Activated T-helper 1 cell treated with anti-CD3 and anti-CD28 coated beads, Interleukin-2, amount 50 U/mL, for 16 hours (primary cell): ENCODE measurements around the gene CDC6.
A peak's percentile ranks its signal among the peaks of the same experiment; 100 is the strongest.

Source experiments
- DNase-seq, 2 donors: peaks; one replicate each; pipeline ENCODE4 v3.0.0-alpha.2; 2020; ENCODE audit warnings: low read depth in 1 of 2, low spot score in 1 of 2

Gene CDC6

DNA sequence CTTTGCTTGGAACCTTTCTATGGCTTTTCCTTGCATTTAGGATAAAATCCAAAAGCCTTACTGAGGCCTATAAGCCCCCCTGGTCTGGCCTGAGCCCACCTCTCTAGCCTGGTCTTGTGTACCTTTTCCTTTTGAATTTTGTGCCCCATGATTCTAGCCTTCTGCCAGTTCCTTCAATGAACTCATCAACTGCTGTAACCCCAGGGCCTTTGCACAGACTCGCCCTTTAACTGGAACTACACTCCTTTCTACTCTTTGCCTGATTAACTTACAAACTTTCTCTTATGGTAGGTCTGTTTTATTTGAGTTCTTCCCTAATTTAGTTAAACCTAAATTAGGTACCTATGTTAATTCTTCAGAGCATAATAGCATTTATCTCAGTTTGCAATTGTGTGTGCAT, 52.6 kb downstream of the CDC6 start:
- no peak for DNase-seq

GRCh38 chr17:40340880-40341807, 53.5 kb downstream of the CDC6 start:
- peak; percentile 70 to 77 for DNase-seq

- no peak for DNase-seq
Observed at GRCh38 chr17:40341808-40342503, 54.3 kb downstream of the CDC6 start.

DNA sequence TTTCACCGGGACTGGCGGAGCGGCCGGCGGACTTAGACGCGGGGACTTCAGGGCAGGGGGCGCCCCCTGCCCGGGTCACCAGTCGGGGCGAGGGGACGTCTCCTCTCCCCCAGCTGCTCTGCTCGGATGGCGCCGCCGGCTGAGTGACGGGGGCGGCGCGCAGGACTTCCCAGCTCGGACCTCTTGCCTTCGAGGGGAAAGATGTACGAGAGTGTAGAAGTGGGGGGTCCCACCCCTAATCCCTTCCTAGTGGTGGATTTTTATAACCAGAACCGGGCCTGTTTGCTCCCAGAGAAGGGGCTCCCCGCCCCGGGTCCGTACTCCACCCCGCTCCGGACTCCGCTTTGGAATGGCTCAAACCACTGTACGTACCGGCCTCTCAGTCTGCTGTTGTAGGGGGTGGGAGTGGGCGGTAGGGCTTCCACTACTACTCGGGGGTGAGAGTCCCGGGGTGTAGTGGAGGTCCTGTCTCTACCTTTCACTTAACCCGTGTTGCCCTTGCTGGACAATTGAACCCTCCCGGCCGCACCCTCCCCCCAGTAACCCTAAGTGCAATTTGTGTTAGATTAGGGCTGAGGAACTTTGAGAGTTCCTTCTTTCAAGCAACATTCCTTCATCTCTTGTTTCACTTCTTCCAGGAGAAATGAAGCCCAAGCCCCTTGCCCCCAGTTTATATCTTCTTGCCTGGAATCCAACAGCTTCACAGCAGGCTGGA, 55.0 kb downstream of the CDC6 start:
- no peak for DNase-seq

- no peak for DNase-seq
Observed at GRCh38 chr17:40343219-40344119, 55.8 kb downstream of the CDC6 start.

DNA sequence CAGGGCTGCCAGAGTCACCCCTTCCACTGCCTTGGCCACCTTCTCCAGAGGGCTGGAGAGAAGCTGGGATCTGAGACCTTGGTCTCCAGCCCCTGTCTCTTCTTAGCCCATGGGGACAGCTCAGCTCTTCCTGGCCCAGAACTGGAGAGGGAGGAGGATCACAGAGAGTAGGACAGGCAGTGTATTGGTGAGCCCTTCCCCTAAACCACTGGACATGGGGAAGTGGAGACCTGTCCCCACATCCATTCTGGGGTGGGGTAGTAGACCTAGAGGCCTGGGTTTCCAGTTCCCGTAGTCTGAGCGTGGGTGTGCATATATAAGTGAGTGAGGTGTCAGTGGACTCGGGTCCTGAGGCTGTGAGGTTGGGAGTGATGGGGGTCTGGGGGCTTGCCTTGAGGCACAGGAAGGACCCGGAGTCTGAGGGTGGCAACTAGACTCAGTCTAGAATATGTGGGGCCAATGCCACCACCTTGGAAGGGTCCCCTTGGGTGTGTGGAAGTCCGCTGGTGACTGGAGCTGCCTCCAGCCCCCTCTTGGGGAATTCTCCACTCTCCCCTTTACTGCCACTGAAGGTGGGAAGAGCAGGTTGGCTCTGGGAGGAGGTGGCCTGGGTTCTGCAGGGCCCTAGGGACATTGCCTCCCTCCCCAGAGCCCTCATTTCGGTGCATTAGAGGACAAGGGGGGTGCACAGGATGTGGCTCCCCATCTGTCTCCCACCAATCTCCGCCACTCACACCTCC, 56.9 kb downstream of the CDC6 start:
- DNase-seq = no peak

- no peak for DNase-seq
Observed at GRCh38 chr17:40345161-40345993, 57.7 kb downstream of the CDC6 start.

- no peak for DNase-seq
Observed at GRCh38 chr17:40345994-40346764, 58.5 kb downstream of the CDC6 start.

GRCh38 chr17:40346765-40347158, 59.1 kb downstream of the CDC6 start:
- DNase-seq = no peak

GRCh38 chr17:40347319-40348135, 59.8 kb downstream of the CDC6 start:
- DNase-seq = no peak

DNA sequence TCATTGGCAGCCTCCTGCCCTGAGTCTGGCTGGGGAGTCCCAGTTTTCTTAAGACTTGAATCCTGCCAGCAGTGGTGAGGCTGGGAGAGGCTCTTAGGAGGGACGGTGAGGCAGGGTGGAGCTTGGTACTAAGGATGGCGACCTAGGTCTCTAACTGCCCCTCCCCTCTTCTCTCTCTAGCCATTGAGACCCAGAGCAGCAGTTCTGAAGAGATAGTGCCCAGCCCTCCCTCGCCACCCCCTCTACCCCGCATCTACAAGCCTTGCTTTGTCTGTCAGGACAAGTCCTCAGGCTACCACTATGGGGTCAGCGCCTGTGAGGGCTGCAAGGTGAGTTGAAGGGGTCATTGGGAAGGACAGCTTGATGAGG, 60.4 kb downstream of the CDC6 start:
- DNase-seq = no peak

DNA sequence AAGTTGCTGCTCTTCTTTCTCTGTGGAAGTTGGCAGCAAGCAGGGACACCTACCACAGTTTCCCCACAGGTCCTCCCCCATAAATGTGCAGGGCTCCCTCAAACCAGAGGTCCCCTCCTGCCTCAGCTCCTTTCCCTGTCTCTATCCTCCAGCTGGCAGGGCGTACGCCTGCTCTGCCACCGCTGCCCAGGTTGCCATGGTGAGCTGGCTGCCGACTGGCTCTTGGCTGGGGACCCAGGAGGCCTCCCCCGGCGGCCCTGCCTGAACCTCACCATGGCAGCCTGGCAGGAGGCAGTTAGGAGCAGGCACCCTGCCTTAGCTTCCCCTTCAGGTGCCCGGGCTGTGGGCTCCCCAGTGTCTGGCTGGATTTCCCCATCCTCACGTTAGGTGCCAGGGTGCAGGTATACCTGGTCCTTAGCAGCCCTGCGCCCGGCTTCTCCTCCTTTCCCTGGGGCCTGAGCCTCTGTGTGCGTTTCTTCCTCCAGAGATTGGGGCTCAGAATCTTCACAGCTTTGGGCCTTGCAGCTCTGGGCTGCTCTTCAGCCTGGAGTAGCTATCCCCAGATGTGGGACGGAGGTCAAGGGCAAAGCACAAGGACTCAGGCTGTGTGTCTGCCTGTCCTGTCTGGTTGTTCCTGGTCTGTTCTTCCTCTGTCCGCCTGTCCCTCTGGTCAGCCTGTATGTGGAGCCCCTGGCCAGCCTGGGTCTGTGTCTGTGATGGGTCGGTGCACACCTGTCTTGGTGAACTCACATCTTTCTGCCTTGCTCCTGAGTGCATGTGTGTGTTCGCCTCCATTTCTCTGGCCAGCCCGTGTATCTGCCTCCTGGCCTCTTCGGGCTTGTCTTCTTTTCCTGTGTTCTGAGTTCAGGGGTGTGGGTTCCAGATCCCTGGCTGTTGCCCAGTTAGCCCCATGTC, 61.1 kb downstream of the CDC6 start:
- no peak for DNase-seq

- DNase-seq = no peak
Observed at GRCh38 chr17:40349477-40349894, 61.8 kb downstream of the CDC6 start.

DNA sequence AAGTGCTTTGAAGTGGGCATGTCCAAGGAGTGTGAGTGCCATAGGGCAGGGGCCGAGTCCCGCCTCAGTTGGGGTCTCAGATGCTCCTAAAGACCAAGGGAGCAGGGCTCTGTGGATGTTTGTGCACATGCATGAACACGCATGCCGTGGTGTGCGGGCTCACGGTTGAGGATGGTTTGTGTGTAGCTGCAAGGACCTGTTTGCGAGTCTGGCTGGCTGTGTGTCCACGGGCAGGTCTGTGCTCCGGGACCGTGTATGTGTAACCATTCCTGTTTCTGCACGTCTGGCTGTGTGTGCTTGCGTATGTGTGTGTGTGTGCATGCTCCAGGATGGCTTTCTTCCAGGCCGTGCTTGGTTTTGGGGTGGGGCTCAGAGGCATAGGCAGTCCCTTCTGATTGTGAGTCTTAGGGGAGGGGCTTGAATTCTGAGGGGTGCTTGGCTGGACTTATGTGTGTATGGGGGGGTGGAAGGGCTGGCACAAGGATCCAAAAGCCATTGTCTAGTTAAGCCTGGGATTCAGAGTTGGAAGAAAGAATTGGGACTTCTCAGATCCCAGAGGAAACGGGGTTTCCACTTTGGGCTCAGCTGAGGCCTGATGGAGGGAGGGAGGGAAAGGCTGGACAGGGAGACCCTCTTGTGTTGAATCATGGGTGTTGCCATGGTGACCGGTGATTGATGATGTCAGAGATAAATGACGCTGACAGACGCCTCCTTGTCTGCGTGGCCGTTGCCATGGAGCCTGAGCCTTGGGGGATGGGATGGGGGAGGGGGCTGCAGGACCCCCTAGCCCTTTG, 62.4 kb downstream of the CDC6 start:
- no peak for DNase-seq

DNA sequence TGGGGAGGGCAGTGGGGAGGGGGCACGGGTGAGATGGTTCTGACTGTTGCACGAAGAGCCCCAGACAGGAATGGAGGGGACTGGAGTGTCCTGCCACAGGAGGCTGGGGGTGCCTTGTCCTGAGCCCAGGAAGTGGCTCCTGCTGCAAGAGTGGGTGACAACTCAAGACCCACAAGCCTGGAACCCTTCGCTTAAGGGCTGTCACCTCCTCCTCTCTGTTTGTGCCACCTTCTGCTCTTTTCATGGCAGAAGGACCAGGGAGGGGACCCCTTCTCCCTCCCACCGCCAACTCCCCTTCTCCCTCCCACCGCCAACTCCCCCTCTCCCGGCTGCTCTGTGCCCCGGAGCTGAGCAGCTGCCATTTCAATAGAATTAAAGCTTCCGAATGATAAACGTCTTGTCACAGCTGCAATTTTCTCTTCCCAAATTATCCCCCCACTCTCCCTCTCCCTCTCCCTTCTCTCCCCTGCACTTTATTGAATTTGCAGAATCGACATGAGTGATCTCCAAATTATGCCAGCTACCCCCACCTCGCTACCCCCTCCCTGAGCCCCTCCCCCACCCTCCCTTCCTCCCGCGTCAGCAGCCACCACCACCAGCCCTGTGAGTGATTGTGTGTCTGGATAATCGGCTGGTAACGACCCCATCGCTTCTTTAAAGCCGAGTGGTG, 63.1 kb downstream of the CDC6 start:
- DNase-seq = no peak
